Nephron progenitor cell (in vitro differentiated cells): ENCODE measurements around the gene DLG5.

Source experiments
- DNase-seq: peaks from one replicate; pipeline ENCODE4 v3.0.0; 2021
- H3K27ac Mint-ChIP-seq: 2 replicates; pipeline ENCODE4 v1.8.0; 2021; ENCODE audit warnings: mild to moderate bottlenecking, moderate library complexity, mixed read lengths
- H3K27me3 Mint-ChIP-seq: 2 replicates; pipeline ENCODE4 v1.8.0; 2021; ENCODE audit warnings: mild to moderate bottlenecking, low read depth, mixed read lengths; ENCODE audit not compliant: poor library complexity
- H3K36me3 Mint-ChIP-seq: 2 replicates; pipeline ENCODE4 v1.8.0; 2021; ENCODE audit warnings: low read depth, mixed read lengths
- H3K4me1 Mint-ChIP-seq: 2 replicates; pipeline ENCODE4 v1.8.0; 2021; ENCODE audit warnings: mixed read lengths
- H3K4me3 Mint-ChIP-seq: 2 replicates; pipeline ENCODE4 v1.8.0; 2021; ENCODE audit warnings: mild to moderate bottlenecking, moderate library complexity, mixed read lengths
- H3K9me3 Mint-ChIP-seq: 2 replicates; pipeline ENCODE4 v1.8.0; 2021; ENCODE audit warnings: mild to moderate bottlenecking, moderate library complexity, mixed read lengths
- TF ChIP-seq, protein P1 (sequence below): fragments of 200-600 bp; sonication (generic); IDR thresholded peaks from 2 replicates; pipeline ENCODE4 v1.5.0; 2021; ENCODE audit warnings: antibody characterized with exemption

Gene DLG5

DNA sequence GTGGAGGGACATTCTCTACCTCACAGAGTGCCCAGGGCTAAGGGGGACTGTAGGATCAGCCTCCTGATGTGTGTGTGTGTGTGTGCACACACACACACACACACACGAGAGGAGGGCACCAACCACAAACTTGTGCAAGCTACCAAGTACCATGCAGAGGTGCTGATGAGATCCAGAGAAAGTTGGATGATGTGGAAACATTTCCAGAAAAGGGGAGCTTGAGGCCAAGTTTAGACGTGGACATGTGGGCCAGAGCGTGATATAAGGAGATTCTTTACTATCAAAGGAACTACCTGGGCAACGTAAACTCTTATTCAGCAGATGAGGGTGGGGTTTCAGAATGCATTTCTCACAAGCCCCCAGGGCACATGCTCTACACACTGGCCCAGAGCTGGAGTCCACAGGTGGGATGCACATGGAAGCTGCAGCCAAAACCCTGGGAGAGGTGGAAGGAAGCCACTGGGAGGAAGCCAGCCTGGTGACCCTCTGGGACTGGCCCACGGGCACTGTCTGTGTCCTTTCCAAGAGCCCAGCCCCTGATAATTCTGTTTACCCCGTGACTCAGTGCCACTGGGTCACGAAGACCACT lies 53.5 kb downstream of the DLG5 start:
- Mint-ChIP-seq H3K27me3 (no peaks in the 10 kb centered on the region), H3K9me3 (no peaks in the 10 kb centered on the region), H3K4me1 (peaks cover 85% of the 10 kb centered on the region), H3K27ac (no peak overlapping the region), H3K36me3 (peaks cover 5% of the 10 kb centered on the region), H3K4me3 (no peak overlapping the region)
- TF ChIP-seq, protein P1, sequence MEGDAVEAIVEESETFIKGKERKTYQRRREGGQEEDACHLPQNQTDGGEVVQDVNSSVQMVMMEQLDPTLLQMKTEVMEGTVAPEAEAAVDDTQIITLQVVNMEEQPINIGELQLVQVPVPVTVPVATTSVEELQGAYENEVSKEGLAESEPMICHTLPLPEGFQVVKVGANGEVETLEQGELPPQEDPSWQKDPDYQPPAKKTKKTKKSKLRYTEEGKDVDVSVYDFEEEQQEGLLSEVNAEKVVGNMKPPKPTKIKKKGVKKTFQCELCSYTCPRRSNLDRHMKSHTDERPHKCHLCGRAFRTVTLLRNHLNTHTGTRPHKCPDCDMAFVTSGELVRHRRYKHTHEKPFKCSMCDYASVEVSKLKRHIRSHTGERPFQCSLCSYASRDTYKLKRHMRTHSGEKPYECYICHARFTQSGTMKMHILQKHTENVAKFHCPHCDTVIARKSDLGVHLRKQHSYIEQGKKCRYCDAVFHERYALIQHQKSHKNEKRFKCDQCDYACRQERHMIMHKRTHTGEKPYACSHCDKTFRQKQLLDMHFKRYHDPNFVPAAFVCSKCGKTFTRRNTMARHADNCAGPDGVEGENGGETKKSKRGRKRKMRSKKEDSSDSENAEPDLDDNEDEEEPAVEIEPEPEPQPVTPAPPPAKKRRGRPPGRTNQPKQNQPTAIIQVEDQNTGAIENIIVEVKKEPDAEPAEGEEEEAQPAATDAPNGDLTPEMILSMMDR = no peak
- no peak for DNase-seq

- no peak for DNase-seq
- H3K36me3 Mint-ChIP-seq = peaks cover 5% of the 10 kb centered on the region
- H3K9me3 Mint-ChIP-seq = no peaks in the 10 kb centered on the region
- TF ChIP-seq, protein P1 = no peak
- no peaks in the 10 kb centered on the region for H3K27me3 Mint-ChIP-seq
- no peak overlapping the region for H3K27ac Mint-ChIP-seq
- no peak overlapping the region for H3K4me3 Mint-ChIP-seq
- peaks cover 85% of the 10 kb centered on the region for H3K4me1 Mint-ChIP-seq
These were observed 54.2 kb downstream of the DLG5 start for GRCh38 chr10:77872151-77872946.

DNA sequence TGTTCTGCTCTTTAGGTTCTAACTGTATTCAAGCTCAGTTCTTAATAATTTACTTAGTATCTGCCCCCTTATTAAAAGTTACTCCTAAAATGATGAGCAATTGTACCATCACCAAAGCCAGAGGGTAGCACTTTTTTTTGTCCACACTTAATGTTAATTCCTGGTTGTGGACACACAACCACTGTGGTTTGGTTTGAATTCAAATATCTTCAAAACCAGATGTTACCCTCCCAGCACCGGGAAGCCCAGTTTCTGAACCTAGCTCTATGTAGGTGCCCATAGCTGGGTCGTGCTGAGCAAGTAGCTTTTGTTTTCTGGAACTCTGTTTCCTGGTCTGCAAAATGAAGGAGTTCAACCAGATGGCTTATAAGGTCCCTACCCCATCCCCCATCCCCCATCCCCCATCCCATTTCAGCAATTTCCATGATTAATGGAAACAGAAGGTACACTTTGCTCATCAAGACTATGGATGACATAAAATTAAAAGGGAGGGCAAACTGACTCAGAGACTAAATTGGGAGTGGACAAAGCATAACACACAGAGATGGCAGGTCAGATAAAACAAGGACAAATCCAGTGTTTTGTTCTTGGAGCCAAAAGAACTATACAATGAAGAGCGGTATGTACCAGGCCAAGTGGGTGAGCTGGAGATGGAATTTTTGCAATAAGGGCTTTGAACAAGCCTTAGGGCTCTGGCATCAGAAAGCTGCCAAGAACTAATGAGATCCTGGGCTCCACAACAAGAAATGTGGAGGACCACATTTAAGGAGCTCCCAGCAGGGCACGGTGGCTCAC lies 56.7 kb downstream of the DLG5 start:
- peaks cover 5% of the 10 kb centered on the region for H3K36me3 Mint-ChIP-seq
- H3K27me3 Mint-ChIP-seq = no peaks in the 10 kb centered on the region
- H3K27ac Mint-ChIP-seq = no peak overlapping the region

DNA sequence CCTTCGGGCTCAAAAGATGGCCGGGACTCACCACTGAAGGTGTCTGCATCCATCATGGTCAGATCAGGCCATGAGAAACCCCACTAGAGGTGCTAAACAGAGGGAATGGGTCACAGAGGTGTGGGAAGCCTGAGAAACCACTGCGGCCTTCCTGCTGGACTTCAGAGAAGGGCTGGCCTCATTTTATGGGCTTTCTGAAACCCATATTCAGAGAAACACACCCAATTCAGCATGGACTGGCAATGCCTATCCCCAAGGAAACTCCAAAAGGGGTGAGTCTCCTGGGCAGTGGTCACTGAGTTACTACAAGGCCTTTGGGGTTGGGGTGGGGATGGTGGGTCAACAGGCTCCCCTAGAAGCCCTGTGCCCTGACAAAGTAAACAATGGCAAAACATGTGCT lies 58.0 kb downstream of the DLG5 start:
- peaks cover 5% of the 10 kb centered on the region for H3K36me3 Mint-ChIP-seq
- DNase-seq = no peak
- TF ChIP-seq, protein P1 = no peak
- H3K9me3 Mint-ChIP-seq = no peaks in the 10 kb centered on the region
- H3K27ac Mint-ChIP-seq = no peak overlapping the region
- peaks cover 96% of the 10 kb centered on the region for H3K4me1 Mint-ChIP-seq
- H3K27me3 Mint-ChIP-seq = no peaks in the 10 kb centered on the region
- H3K4me3 Mint-ChIP-seq = peak overlapping the region; percentile 4

More for the DNA sequence above, 56.7 kb downstream of the DLG5 start:
- no peak for DNase-seq
- Mint-ChIP-seq H3K4me1 (peaks cover 95% of the 10 kb centered on the region), H3K4me3 (no peak overlapping the region), H3K9me3 (no peaks in the 10 kb centered on the region)
- TF ChIP-seq, protein P1 = no peak

- no peak for DNase-seq
- H3K9me3 Mint-ChIP-seq = no peaks in the 10 kb centered on the region
- TF ChIP-seq, protein P1 = no peak
- peak overlapping the region; percentile 28 for H3K27ac Mint-ChIP-seq
- no peaks in the 10 kb centered on the region for H3K27me3 Mint-ChIP-seq
- peaks cover 86% of the 10 kb centered on the region for H3K4me1 Mint-ChIP-seq
- H3K4me3 Mint-ChIP-seq = no peak overlapping the region
- H3K36me3 Mint-ChIP-seq = peaks cover 10% of the 10 kb centered on the region
These were observed 59.3 kb downstream of the DLG5 start for GRCh38 chr10:77867124-77867719.
